K562 (cell line): ENCODE results near the gene CCDC167. TPM values are rescaled to one million over a fixed set of nuclear protein-coding genes. Genes with fewer than 3 reads are reported as not detected.

Experiments used
- CBFA2T2 ChIP-seq: fragments of 450-650 bp; conservative IDR thresholded peaks from 2 replicates; pipeline ENCODE4 v1.6.1; 2017; ENCODE audit warnings: mild to moderate bottlenecking
- CEBPZ ChIP-seq: fragments of 150-350 bp; IDR thresholded peaks from 2 replicates; pipeline ENCODE4 v1.6.1; 2014; ENCODE audit warnings: low read depth, mild to moderate bottlenecking, low read length, borderline replicate concordance
- GTF2E2 ChIP-seq: fragments of 200-800 bp; sonication (Bioruptor generic); IDR thresholded peaks from 2 replicates; pipeline ENCODE4 v1.6.1; 2016; ENCODE audit warnings: missing genetic modification characterization, missing compliant biosample characterization
- HDAC1 ChIP-seq, 2 experiments: fragments of 450-650 bp; IDR thresholded peaks; 2 replicates each; pipeline ENCODE4 v1.6.1; 2016 to 2017; ENCODE audit warnings: inconsistent platforms in 1 of 2, mild to moderate bottlenecking in 1 of 2, moderate library complexity in 1 of 2
- MECOM ChIP-seq: fragments of 250-450 bp; sonication (Bioruptor Pico); IDR thresholded peaks from 2 replicates; pipeline ENCODE4 v1.8.0; 2022; ENCODE audit warnings: inconsistent platforms
- POLR2H ChIP-seq: IDR thresholded peaks from 2 replicates; pipeline ENCODE4 v1.6.1; 2016; ENCODE audit warnings: missing genetic modification characterization, low read depth, mild to moderate bottlenecking, control low read depth, missing compliant biosample characterization, moderate library complexity
- ZBED1 ChIP-seq: IDR thresholded peaks from 2 replicates; pipeline ENCODE4 v1.6.1; 2014
- polyA plus RNA-seq, 8 experiments: library from polyadenylated mRNA; depleted of rRNA in 4 of 8; stranded (reverse) in 5 of 8; unstranded in 3 of 8; fragments of >200 nt; fragmentation: Nextera tagmentation in 2 of 8; fragmentation: Illumina TruSeq in 1 of 8; extraction: Ambion mirVana in 2 of 8; extraction: Trizol in 1 of 8; gene quantifications; 2 replicates each; pipeline versions ENCODE4 v1.2.1 to v1.2.3, GENCODE V29; 2011 to 2014; ENCODE audit warnings: inconsistent platforms in 1 of 8, missing spikeins in 1 of 8
- total RNA-seq, 7 experiments: library from RNA; depleted of rRNA in 6 of 7; stranded (reverse); fragments of >200 nt in 6 of 7; fragmentation: Illumina TruSeq in 2 of 7; extraction: Trizol in 2 of 7; gene quantifications; 2 replicates each; pipeline versions ENCODE4 v1.2.1 to v1.2.3, GENCODE V29; 2011 to 2021; ENCODE audit warnings: low replicate concordance in 1 of 7
- TF ChIP-seq, protein P1 (sequence below): IDR thresholded peaks from 2 replicates; pipeline ENCODE4 v1.6.1; 2012; ENCODE audit warnings: low read depth, low read length, improper control_type of control experiment, borderline replicate concordance

CCDC167 gene
- total and polyA plus RNA-seq, 9 of the 15 experiments (the other 6 are each of a cell fraction or from before 2014, with no cell fraction given), result 26.0 to 114 (median 45.2) TPM

DNA sequence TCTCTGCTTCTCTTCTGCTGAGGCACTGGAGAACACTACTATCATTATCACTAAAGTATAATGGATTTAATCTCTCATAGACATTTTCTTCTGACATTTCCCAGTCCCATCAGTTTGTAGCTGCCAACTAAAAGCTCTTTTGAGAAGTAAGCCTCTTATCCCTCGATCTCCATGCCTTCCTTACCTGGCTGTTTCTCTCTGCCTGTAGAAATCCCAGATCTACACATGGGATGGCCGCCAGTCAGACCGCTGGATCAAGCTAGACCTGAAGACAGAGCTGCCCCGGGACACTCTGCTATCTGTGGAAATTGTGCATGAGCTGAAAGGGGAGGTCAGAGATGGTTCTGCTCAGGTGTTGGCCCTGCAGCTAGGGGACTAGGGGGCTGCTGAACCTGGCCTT is 25.4 kb downstream of the CCDC167 start (continued):
- TF ChIP-seq CEBPZ, result no peak
- no peak for TF ChIP-seq ZBED1
- TF ChIP-seq POLR2H, result no peak
- TF ChIP-seq HDAC1 (IDR thresholded peaks at IDR 0.05), result no peak
- no peak for TF ChIP-seq MECOM (CRISPR knock-in tag)
- TF ChIP-seq, protein P1, sequence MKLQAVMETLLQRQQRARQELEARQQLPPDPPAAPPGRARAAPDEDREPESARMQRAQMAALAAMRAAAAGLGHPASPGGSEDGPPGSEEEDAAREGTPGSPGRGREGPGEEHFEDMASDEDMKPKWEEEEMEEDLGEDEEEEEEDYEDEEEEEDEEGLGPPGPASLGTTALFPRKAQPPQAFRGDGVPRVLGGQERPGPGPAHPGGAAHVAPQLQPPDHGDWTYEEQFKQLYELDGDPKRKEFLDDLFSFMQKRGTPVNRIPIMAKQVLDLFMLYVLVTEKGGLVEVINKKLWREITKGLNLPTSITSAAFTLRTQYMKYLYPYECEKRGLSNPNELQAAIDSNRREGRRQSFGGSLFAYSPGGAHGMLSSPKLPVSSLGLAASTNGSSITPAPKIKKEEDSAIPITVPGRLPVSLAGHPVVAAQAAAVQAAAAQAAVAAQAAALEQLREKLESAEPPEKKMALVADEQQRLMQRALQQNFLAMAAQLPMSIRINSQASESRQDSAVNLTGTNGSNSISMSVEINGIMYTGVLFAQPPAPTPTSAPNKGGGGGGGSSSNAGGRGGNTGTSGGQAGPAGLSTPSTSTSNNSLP, result no peak
- TF ChIP-seq GTF2E2 (tag), result no peak
- TF ChIP-seq CBFA2T2, result no peak
